HTERT RPE-1 (cell line): Measurements from ENCODE around the gene PXDN.
"Not testable (repeated sequence)": the region's sequence is repeated elsewhere in the genome, so short reads cannot be mapped to it uniquely, and the experiment has no call there.

Experiments
- in situ Hi-C: fragments of 300-500 bp; cut with MboI; formaldehyde crosslinking; loops from 4 replicates; pipeline ENCODE4 v1.14.3; 2020; ENCODE audit warnings: low sequenced_read_pairs

Gene PXDN

DNA sequence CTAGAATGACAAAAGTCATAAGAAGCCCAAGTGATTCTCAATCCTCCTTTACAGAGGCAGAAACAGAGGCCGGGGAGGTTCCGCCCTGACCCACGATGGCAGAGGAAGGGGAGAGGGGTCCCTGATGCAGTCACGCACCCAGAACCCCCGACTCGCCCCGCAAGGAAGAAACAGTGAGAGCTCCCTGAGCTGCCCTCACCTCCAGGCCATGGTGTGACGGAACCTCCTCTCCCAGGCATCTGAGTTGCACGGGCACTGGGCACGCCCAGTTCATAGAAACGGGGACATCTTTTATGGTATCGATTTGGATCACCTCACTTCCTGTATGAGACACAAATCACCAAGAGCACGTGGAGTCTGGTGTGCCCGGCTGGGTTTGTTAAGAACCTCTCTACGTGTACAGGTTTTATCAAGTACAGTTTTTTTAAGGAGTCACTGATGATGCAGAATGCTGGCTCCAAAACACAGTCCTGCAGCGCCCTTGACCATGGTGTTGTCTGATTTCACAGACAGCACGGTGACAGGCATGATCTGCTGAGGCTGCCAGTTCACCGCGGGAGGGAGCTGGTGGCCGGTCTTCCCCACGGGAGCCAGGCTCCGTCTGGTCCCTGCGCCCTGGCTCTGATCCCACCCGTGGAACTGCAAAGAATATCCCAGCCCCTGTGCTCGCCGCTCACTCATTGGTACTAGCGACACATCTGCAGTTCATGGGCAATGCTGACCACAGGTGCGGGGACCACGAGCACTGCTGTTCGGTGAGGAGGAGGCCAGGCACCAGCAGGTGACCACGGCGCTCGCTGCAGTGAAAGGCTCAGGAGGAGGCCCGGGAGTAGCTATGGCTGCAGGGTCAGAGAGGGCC, 35.6 kb downstream of the PXDN start:
- in situ Hi-C loops, result no loop called here

DNA sequence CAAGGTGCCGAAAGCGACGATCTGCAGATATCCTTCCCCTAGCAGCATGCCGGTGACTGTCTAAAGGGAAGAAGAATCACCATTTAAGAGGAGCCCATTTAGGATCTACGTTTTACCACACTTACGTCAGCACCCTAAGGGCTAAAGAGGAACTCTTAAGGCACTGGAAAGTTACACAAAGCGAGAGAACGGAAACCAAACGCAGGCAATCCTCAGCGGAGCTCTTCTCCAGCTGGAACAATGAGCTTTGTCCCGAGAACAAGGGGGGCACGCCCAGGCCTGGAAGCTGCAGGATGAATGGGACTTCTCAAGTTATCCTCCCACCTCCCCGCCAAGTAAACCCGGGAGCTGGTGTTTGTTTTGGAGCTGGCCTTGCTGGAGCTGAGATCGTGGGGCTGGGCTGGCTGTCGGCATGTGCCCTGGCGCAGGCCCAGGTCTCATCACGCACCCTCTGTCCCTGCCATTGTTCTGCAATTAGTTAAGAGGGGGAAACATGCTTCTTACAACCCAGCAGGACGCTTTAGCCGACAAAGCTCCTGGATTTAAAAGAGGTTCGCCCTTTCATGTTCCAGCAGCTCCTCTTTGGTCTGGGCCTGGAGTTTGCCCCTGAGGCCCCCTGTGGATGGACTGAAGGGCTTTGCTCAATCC, 36.4 kb downstream of the PXDN start:
- in situ Hi-C loops, result no loop called here

DNA sequence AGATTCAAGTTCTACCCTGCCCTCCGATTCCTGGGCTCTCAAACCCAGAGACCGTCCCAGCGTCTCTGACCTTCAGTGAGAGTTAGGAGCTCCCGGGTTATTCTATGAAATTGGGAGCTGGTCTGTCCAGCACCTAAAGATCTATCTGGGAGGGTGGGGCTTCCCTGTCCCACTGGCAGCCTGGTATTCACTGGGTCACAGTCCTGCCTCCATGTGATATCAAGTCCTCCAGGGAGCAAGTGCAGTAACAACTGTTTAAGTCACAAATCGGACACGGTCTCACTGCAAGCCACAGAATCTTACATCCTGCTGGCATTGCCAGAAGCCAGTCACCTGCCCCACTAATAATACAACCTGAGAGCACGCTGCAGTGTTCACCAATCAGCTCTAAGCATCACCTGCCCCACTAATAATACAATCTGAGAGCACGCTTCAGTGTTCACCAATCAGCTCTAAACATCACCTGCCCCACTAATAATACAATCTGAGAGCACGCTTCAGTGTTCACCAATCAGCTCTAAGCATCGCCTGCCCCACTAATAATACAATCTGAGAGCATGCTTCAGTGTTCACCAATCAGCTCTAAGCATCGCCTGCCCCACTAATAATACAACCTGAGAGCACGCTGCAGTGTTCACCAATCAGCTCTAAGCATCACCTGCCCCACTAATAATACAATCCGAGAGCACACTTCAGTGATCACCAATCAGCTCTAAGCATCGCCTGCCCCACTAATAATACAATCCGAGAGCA, 38.0 kb downstream of the PXDN start:
- in situ Hi-C loops, result not testable (repeated sequence)

DNA sequence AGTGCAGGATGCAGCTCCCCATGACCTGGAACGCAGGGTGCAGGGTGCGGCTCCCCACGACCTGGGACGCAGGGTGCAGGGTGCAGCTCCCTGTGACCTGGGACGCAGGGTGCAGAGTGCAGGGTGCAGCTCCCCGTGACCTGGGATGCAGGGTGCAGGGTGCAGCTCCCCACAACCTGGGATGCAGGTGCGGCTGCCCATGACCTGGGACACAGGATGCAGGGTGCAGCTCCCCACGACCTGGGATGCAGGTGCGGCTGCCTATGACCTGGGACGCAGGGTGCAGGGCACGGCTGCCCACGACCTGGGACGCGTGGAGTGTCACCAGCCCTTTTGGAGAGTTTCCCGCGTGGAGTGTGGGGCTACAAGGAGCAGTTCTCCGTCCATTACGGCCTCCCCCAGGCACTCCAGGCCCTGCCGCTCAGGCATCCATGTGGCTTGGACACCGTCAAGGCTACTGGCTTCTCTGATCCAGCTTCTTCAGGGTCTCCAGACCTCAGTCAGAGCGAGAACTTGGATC, 38.7 kb downstream of the PXDN start:
- in situ Hi-C loops, result no loop called here

DNA sequence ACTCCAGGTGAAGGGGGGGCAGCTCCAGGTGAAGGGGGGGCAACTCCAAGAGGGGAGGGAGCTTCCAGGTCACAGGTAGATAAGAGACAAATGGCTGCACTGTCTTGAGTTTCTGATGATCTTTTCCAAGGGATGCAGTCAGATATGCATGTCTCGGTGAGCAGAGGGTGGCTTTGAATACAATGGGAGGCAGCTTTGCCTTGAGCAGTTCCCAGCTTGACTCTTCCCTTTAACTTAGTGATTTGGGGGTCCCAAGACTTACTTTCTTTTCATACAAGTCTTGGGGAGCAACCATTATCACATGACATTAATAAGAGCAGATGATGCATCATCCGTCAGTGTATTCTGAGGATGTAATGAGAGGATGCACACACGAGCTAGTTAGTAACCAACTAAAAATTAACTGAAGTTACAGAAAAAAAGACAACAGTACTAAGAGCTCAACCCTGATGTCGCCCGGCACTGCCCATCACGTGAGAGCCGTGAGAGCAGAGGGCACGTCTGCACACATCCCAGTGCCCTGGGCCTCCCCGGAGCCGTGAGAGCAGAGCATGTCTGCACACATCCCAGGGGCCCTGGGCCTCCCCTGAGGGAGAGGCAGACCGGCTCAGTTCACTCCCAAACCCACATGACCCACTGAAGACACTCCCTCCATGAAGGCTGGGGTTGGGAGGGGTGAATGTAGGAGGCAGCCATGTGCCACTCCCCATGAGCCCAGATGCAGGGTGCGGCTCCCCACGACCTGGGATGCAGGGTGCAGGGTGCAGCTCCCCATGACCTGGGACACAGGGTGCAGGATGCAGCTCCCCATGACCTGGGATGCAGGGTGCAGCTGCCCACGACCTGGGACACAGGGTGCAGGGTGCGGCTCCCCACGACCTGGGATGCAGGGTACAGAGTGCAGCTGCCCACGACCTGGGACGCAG, 39.4 kb downstream of the PXDN start:
- in situ Hi-C loops, result no loop called here

DNA sequence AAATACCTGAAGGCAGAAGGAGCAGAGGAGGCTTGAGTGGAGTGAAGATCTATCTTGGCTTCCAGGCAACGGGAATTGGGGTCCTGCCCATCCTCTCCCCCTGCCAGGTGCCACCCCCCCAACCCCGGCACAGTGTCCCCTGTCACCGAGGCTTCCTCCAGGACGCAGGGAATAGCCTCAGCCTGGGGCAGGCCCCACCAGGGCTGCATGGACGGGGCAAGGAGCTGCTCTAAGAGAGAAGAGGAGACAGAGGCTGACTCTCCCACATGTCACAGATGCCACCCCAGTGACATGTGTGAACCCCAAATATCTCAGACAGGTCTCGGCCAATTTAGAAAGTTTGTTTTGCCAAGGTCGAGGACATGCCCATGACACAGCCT, 42.1 kb downstream of the PXDN start:
- in situ Hi-C loops, result no loop called here

DNA sequence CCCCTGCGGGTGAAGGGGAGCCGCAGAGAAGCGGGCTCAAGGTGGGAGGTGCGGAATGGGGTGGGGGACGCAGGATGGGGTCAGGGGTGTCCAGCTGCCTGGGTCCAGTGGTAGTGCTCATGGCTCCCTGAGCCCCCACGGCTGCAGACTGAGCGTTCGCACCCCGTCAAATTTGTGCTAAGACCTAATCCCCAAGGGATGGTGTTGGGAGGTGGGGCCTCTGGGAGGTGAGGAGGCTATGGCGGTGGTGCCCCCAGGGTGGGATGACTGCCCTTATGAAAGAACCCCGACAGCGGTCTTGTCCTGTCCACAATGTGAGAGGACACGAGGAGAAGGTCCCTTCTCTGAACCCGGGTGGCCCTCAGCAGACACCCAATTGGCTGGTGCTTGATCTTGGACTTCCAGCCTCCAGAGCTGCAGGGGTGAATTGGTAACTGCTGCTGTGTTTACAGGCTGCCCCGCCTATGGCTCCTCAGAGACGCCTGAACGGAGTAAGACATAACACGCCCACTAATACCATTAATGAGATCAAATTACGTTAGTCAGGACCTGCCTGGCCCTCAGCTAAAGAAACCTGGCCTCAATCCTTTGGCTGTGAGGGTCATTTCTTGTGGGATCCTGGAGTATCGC, 42.6 kb downstream of the PXDN start:
- in situ Hi-C loops, result no loop called here

DNA sequence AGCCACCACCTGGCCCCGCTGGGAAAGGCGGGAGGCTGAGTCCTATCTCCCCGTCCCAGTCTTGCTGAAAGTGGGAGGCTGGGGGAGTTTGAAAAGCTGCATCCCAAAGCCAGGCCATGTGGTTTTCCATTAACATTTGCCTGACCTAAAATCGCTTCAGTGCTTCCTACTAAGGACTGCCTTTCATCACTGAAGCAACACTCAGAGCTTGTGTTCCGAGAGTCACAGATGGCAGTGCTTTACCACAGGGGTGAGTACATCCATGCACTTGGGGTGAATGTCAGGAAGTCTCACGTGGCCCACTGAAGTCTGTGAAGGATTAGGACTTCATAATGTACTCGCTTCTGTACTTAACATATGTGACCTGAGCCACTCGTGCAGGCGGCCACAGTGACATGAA, 43.3 kb downstream of the PXDN start:
- in situ Hi-C loops, result no loop called here

DNA sequence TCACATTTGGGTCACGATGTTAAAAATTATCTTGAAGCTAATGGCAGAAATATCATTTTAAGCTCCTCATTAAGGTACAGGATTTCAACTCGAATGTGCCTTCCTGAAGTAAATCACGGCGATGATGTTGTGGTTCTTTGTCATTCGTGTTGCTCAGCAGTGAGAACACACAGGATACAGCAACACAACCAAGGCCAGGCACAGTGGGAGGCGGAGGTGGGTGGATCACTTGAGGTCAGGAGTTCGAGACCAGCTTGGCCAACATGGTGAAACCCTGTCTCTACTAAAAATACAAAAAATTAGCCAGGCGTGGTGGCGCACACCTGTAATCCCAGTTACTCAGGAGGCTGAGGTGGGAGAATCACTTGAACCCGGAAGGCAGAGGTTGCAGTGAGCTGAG, 43.9 kb downstream of the PXDN start:
- in situ Hi-C loops, result not testable (repeated sequence)

DNA sequence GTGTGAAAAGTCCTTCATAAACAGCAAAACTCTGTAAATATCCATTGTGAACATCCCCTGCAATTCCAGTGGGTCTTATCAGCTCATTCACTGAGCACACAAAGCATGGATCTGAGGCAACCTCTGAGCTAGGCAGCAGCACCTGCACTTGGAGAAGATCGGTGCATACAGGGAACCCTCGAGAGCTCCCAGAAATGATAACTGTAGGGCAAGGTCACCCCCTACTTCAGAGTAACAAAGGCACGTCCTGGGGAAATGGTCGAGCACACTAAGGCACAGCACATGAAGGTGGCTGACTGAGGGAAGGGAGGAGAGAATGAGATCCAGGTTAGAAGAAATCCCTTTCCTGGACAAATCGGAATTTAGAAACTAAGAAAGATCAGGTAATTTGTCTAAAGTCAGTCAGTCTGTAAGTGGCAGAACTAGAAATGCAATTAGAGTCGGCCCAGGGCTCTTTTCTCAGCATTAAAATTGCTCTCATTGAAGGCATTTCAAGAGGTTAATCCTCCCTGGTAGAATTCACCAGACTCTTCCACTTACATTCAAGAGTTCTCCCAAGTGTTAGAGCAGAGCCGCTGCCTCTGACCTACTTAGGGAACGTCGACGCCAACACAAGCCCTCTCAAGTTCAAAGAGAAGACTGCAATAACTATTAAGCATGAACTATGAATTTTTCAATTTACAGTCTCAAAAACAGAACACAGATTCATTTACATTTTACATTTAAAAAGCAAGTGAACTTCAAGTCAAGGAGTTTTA, 45.9 kb downstream of the PXDN start:
- in situ Hi-C loops, result no loop called here

DNA sequence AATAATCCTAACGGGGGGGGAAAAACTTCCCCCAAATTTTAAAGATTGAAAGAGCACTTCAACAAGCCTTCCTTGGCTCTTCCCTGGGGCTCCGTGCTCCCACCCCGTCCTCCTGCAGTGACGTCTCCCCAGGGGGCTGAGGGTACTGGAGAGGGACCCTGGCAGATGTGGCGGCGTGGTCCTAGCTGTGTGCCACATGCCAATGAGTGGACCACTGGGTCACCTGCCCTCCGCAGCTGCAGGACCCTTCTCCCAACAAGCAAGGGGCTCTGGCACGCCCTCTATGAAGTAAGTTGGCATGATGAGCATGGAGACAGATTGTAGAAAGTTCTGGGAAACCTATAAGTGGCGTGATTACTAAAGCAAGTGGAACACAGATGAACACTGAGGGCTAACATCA, 46.7 kb downstream of the PXDN start:
- in situ Hi-C loops, result no loop called here

DNA sequence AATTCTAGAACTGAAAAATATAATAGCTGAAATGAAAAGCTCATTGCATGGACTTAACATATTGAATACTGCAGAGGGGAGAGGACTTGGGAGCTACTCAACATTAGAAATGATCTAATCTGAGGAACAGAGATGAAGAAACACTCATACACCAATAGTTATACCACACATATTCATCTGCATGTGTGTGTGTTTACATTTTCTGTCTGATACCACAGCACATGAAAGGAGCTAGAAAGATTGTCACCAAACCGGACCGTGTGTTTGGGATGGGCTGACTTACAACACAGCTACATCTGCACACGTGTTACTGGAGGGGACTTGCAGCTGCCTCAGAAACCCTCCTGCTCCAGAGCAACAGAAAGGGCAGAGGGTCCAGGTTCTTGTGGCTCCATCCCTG, 47.8 kb downstream of the PXDN start:
- in situ Hi-C loops, result no loop called here

DNA sequence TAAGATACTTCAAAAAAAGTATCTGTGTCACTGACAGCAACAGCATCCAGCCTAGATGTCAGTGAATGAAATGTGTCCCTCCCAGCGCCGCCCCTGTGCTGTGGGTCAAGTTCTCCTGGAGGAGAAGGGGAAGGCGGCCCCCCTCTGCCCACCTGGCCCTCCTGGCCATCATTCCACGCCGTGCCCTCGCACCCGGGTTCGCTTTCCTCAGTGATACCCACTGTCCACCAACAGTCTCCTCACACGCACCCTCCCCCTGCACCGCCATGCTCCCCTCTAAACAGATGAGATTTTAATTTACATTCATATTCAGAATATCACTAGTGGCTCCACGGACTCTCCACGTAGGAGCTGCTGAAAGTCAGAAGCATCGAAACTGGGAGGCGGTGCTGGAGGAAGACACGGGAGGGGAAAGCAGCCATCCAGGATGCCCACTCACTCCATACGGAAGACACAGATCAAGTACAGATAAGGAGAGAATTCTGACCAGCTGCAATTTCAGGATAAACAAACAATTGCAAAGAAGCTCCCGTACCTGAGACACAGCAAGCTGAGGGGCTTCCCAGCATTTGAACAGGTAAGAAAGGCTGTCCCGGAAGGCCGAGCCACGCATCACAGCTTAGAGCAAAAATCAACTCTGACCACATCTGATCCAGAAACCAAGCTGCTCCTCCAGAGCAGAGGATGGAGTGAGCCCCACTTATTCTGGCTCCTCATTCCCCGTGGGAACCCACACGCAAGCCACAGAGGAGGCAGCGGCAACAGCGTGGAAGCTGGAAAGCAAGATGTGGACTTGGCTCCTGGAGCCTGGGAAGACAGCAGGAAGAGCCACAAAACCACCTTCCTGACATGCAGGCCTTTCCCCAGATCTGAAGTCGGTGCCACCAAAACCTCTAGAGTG, 49.7 kb downstream of the PXDN start:
- in situ Hi-C loops, result no loop called here

DNA sequence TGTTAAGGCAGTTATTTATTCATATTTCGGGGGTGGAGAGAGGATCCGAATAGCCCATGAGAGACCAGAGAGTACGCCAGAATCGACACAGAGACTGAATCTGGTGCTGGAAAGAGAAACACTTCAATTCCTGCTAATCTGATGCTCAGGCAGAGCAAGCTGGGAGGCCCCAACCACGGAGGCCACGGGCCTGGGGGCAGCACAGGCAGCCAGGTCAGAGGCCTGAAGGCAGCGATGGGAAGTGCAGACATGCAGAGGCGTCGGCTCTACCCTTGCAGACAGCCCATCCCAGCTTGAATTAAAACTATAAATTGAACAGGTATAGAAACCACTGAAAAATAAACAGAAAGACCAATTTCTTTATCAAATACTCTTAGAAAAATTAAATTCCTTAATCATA, 50.6 kb downstream of the PXDN start:
- in situ Hi-C loops, result no loop called here

DNA sequence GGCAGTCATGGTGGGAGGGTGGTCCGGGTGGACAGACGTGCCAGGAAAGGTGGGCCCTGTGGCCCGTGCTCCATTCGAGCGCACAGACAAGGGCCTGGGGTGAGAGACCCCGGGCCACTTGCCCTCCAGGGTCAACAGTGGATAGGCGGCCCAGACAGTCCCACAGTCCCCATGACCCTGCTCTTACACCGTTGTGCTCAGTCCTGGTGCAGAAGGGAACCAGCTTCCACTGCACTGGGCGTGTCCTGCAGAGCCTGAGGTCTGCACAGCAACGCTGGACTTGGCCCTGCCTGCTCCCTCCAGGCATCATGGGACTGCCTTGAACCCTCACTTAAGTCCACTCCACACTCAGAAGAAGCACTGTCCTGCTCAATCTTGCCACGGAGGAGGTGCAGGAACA, 52.0 kb downstream of the PXDN start:
- in situ Hi-C loops, result no loop called here

DNA sequence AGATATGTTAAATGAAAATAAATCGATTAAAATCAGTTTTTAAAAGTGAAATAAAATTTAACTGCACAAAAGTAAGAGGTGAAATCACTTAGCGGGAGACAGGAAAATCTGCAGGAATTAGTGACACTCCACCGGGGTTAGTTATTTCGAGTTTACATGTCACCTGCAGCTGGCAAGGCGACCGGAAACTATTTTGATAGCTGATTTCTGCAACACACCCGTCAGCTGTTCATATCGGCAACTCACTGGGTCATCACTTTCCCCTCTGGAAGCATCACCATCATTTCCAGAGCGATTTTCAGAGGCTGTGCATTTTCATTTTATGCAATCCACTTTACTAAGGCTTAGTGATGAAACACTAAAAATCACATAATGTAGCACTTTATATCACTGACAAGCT, 52.9 kb downstream of the PXDN start:
- in situ Hi-C loops, result no loop called here

DNA sequence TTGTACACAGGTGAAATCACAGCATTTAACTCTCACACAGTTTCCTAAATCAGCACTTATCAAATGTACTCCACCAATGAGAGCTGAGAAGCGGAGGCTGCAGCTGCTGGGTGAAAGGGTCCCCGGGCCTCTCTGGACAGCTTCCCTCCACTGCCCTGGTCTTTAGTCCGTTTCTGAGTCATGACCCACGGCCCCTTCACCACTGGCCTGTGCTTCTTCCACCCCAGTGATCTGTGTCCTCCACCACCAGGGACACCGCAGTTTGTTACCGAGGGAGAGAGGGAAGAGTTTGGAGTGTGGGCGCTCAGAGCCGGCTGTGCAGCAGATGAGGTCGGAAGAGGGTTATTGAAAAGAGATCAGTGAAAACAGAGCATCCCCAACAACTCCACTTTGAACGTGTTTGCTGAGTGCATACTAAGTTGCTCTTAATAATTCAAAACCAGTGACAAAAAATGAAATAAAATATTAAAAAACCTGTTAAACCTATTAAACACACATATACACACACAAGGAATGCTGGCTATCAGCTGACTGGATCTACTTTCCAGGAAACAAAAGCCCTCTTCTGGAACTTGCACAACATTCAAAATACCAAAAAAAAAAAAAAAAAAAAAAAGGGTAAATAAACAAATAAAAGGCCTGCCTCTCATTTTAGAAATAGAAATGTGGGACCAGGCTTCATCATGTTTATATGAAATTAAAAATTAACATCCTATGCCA, 54.1 kb downstream of the PXDN start:
- in situ Hi-C loops, result no loop called here

DNA sequence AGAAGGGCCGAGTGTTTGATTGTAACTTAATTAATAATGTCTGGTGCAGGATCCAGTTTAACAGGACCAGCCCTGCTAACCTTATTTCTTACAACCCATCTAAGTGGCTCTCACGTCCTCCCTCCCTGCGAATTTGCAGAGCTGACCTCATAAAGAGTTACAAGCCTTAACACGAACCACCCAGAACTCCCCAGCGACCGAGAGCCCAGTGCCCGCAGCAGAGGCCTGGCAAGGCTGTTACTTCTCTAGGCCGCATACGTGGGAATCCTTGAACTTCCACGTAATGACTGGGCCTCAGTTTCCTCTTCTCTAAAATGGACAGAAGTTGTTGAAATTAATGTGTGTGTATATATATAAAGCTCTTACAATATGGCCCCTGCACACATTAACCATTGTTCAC, 55.5 kb downstream of the PXDN start:
- in situ Hi-C loops, result no loop called here
